OCI-LY1 (cell line): Measurements from ENCODE around the gene DEPP1.

ENCODE experiments used
- H2AFZ ChIP-seq: fragments of 200-600 bp; sonication (generic), shearing (Covaris generic); 2 replicates; pipeline ENCODE4 v1.6.0; 2014; ENCODE audit warnings: antibody characterized with exemption, mild to moderate bottlenecking, low read length
- H3F3A ChIP-seq: fragments of 200-600 bp; sonication (generic), shearing (Covaris generic); 2 replicates; pipeline ENCODE4 v1.6.0; 2014; ENCODE audit warnings: mild to moderate bottlenecking, antibody characterized with exemption, low read length, moderate library complexity; ENCODE audit not compliant: insufficient read depth
- H3K27ac ChIP-seq: fragments of 200-600 bp; sonication (generic); 2 replicates; pipeline ENCODE4 v1.5.1; 2014; ENCODE audit warnings: low read length, mixed run types, mild to moderate bottlenecking, low read depth; ENCODE audit not compliant: poor library complexity, severe bottlenecking
- H3K27me3 ChIP-seq: fragments of 200-600 bp; sonication (generic); 2 replicates; pipeline ENCODE4 v1.6.0; 2014; ENCODE audit warnings: antibody characterized with exemption, mild to moderate bottlenecking, low read length, moderate library complexity; ENCODE audit not compliant: insufficient read depth
- H3K36me3 ChIP-seq: fragments of 200-600 bp; sonication (generic); 2 replicates; pipeline ENCODE4 v1.6.1; 2014; ENCODE audit warnings: mild to moderate bottlenecking, antibody characterized with exemption, low read length, moderate library complexity, mixed read lengths; ENCODE audit not compliant: insufficient read depth
- H3K4me1 ChIP-seq: fragments of 200-600 bp; sonication (generic); 2 replicates; pipeline ENCODE4 v1.5.1; 2014; ENCODE audit warnings: mild to moderate bottlenecking, low read length, moderate library complexity; ENCODE audit not compliant: insufficient read depth, severe bottlenecking
- H3K4me2 ChIP-seq: fragments of 200-600 bp; sonication (generic), shearing (Covaris generic); 2 replicates; pipeline ENCODE4 v1.6.1; 2014; ENCODE audit warnings: low read length
- H3K4me3 ChIP-seq: fragments of 200-600 bp; sonication (generic); 2 replicates; pipeline ENCODE4 v1.5.1; 2014; ENCODE audit warnings: low read length, low read depth, mild to moderate bottlenecking, mixed read lengths; ENCODE audit not compliant: poor library complexity, severe bottlenecking
- H3K79me2 ChIP-seq: fragments of 200-600 bp; shearing (Covaris generic); 2 replicates; pipeline ENCODE4 v1.6.1; 2016; ENCODE audit warnings: mixed run types, low read length, mixed read lengths; ENCODE audit not compliant: insufficient read depth
- H3K9ac ChIP-seq: fragments of 200-600 bp; sonication (generic), shearing (Covaris generic); 2 replicates; pipeline ENCODE4 v1.6.1; 2014; ENCODE audit warnings: mild to moderate bottlenecking, low read length, mixed read lengths
- H3K9me2 ChIP-seq: fragments of 200-600 bp; sonication (generic), shearing (Covaris generic); 2 replicates; pipeline ENCODE4 v1.6.1; 2014; ENCODE audit warnings: low read depth, mild to moderate bottlenecking, low read length, mixed read lengths
- H3K9me3 ChIP-seq: fragments of 200-600 bp; shearing (Covaris generic); 2 replicates; pipeline ENCODE4 v1.6.1; 2014; ENCODE audit warnings: low read length, mixed read lengths
- H4K20me1 ChIP-seq: fragments of 200-600 bp; sonication (generic), shearing (Covaris generic); 2 replicates; pipeline ENCODE4 v1.6.0; 2016; ENCODE audit warnings: mild to moderate bottlenecking, low read length; ENCODE audit not compliant: insufficient read depth
- CTCF ChIP-seq: fragments of 200-600 bp; sonication (generic), shearing (Covaris generic); IDR thresholded peaks from 2 replicates; pipeline ENCODE4 v1.5.1; 2017; ENCODE audit warnings: mild to moderate bottlenecking, antibody characterized with exemption, low read length, moderate library complexity, mixed read lengths
- EZH2 ChIP-seq: fragments of 200-600 bp; sonication (generic), shearing (Covaris generic); IDR thresholded peaks from 2 replicates; pipeline ENCODE4 v1.8.0; 2017; ENCODE audit warnings: borderline replicate concordance, mixed run types, mild to moderate bottlenecking, antibody characterized with exemption, low read length, moderate library complexity, mixed read lengths

The DEPP1 gene

GRCh38 chr10:45000752-45001380 is 22.3 kb upstream of the DEPP1 start, which contains the start of gene ZNF22:
Gene ZNF22 (plus strand): TSS chr10:45000923. CDS start chr10:45003369, 2,446 bp downstream.
- Histone ChIP-seq H4K20me1 (no peaks in the 10 kb centered on the region), H3K27ac (no peak within 1 kb of the TSS), H3K79me2 (peaks cover 11% of the 10 kb centered on the region; the same call in 1 of the 2 replicates), H3K4me1 (peaks cover 18% of the 10 kb centered on the region), H3K36me3 (peaks cover 39% of the 10 kb centered on the region), H3K4me3 (peak within 1 kb of the TSS; percentile 65), H3K27me3 (no peaks in the 10 kb centered on the region), H3F3A (no peaks in the 10 kb centered on the region), H2AFZ (peak within 1 kb of the TSS; percentile 12), H3K9me2 (no peaks in the 10 kb centered on the region), H3K9me3 (peaks cover 23% of the 10 kb centered on the region), H3K4me2 (peak within 1 kb of the TSS; percentile 74), H3K9ac (peak within 1 kb of the TSS; percentile 59)
- TF ChIP-seq CTCF (no peak), EZH2 (no peak)

- Histone ChIP-seq H3K79me2 (peaks cover 11% of the 10 kb centered on the region; the same call in 1 of the 2 replicates), H3K27ac (no peak overlapping the region), H3K4me1 (peaks cover 18% of the 10 kb centered on the region), H3F3A (no peaks in the 10 kb centered on the region), H3K9me2 (no peaks in the 10 kb centered on the region), H3K9me3 (peaks cover 23% of the 10 kb centered on the region), H3K4me3 (peak overlapping the region; percentile 65), H3K27me3 (no peaks in the 10 kb centered on the region), H4K20me1 (no peaks in the 10 kb centered on the region), H3K4me2 (peak overlapping the region; percentile 74), H3K9ac (peak overlapping the region; percentile 59; the same call in 1 of the 2 replicates), H2AFZ (peak overlapping the region; percentile 12), H3K36me3 (peaks cover 35% of the 10 kb centered on the region)
- no peak for TF ChIP-seq EZH2
Observed at GRCh38 chr10:45000138-45000751, 21.6 kb upstream of the DEPP1 start.

GRCh38 chr10:44998146-44998631 is 19.6 kb upstream of the DEPP1 start:
- Histone ChIP-seq H2AFZ (no peak overlapping the region), H3F3A (no peaks in the 10 kb centered on the region), H4K20me1 (no peaks in the 10 kb centered on the region), H3K79me2 (peaks cover 11% of the 10 kb centered on the region; the same call in 1 of the 2 replicates), H3K27ac (no peak overlapping the region), H3K9me3 (peaks cover 7% of the 10 kb centered on the region; the same call in 1 of the 2 replicates), H3K4me3 (no peak overlapping the region), H3K9me2 (no peaks in the 10 kb centered on the region), H3K4me2 (no peak overlapping the region), H3K36me3 (peaks cover 15% of the 10 kb centered on the region), H3K4me1 (peaks cover 18% of the 10 kb centered on the region), H3K9ac (no peak overlapping the region), H3K27me3 (no peaks in the 10 kb centered on the region)
- TF ChIP-seq CTCF (no peak), EZH2 (no peak)
